CD4-positive, alpha-beta T cell treated with Interleukin-2 at 100 ng/mL for 4 hours (primary cell): ENCODE data around the gene RAB3IL1.
"Not testable (repeated sequence)": the region's sequence is repeated elsewhere in the genome, so short reads cannot be mapped to it uniquely, and the experiment has no call there.

Experiments used
- DNase-seq: peaks from one replicate; pipeline ENCODE4 v3.0.0-alpha.2; 2020; ENCODE audit warnings: low spot score

RAB3IL1 gene

DNA sequence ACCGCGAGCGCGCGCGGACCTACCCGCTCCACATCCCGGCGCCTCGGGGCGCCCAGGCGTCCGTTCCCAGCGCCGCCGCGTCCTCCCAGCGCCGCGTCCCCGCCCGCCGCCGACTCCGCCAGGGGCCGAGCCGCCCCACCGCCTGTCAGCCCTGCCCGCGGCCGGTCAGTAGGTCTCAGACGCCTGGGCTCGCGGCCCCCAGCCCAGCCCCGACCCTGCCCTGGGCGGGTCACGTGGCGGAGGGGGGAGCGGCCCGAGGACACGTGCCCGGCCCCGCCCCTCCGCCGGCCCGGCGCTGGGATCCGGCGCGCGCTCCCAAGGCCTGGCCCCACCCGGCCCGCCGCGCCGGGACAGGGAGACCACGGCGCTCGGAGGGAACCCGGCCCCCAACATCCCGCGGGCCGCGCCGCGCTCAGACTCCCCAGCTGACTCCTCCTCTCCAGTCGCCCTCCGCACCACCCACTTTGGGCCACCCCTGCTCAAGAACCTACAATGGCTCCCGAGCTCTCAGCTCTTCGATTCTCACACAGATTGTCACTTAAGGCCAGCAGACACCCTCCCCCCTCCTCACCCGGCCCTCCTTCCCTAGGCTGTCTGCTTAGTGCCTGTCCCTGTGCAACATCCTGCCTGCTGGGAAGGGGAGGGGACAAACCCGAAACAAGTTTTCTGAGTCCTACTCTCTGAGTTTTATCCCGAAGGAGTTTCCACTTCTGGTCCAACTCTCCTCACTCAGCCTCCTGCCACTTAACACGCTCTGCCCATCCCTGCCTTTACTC, at the start of gene RAB3IL1:
RAB3IL1 (minus strand) TSS at position 233 of the 776 bp plus-strand sequence; CDS start at position 34, 199 bp downstream.
- no peak for DNase-seq

- DNase-seq, result peak; percentile 29
Observed at GRCh38 chr11:61966734-61967115, 49.4 kb upstream of the RAB3IL1 start.

- DNase-seq, result not testable (repeated sequence)
Observed at GRCh38 chr11:61964666-61965271, 47.4 kb upstream of the RAB3IL1 start.

- no peak for DNase-seq
Observed at GRCh38 chr11:61964058-61964665, 46.8 kb upstream of the RAB3IL1 start.

GRCh38 chr11:61963282-61964057, 46.1 kb upstream of the RAB3IL1 start:
- peak; percentile 16 for DNase-seq

GRCh38 chr11:61963016-61963281, 45.6 kb upstream of the RAB3IL1 start:
- no peak for DNase-seq

DNA sequence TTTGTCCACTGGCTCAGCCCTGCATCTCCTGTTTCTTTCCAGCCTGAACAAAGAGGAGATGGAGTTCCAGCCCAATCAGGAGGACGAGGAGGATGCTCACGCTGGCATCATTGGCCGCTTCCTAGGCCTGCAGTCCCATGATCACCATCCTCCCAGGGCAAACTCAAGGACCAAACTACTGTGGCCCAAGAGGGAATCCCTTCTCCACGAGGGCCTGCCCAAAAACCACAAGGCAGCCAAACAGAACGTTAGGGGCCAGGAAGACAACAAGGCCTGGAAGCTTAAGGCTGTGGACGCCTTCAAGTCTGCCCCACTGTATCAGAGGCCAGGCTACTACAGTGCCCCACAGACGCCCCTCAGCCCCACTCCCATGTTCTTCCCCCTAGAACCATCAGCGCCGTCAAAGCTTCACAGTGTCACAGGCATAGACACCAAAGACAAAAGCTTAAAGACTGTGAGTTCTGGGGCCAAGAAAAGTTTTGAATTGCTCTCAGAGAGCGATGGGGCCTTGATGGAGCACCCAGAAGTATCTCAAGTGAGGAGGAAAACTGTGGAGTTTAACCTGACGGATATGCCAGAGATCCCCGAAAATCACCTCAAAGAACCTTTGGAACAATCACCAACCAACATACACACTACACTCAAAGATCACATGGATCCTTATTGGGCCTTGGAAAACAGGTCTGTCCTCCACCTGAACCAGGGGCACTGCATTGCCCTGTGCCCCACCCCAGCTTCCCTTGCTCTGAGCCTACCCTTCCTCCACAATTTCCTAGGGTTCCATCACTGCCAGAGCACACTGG, 45.0 kb upstream of the RAB3IL1 start:
- no peak for DNase-seq

GRCh38 chr11:61961570-61962212, 44.3 kb upstream of the RAB3IL1 start:
- DNase-seq, result no peak

- DNase-seq, result no peak
Observed at GRCh38 chr11:61960532-61960931, 43.2 kb upstream of the RAB3IL1 start.

- DNase-seq, result no peak
Observed at GRCh38 chr11:61959678-61960077, 42.3 kb upstream of the RAB3IL1 start.

GRCh38 chr11:61959114-61959513, 41.7 kb upstream of the RAB3IL1 start:
- DNase-seq, result no peak

GRCh38 chr11:61958590-61958989, 41.2 kb upstream of the RAB3IL1 start:
- DNase-seq, result no peak

DNA sequence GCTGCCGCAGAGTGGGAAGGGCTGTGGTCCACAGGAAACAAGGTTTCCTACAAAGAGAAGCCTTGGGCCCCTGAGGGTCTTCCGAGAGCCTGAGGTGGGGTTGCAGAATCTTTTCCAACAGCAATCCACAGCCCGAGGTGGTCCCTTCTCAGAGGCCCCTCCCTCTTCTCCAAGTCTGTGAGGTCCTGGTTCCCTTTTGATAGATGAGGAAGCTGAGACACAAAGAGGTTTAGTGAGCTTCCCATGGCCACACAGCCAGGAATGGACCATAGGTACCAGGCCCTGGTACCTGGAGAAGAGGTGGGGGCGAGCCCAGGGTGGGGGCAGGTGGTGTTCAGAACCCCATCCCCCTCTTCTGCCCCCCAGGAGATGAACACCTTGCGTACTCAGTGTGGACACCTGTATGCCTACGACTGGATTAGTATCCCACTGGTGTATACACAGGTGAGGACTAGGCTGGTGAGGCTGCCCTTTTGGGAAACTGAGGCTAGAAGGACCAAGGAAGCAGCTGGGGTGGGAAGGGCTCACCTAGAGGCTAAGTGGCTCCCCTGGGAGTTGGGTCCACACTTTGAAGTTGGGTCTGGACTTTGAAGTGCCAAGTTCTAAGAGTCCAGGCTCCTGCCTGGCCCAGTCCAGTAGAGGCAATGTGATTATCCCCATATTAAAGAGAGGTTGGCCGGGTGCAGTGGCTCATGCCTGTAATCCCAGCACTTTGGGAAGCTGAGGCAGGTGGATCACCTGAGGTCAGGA, 39.8 kb upstream of the RAB3IL1 start:
- no peak for DNase-seq

DNA sequence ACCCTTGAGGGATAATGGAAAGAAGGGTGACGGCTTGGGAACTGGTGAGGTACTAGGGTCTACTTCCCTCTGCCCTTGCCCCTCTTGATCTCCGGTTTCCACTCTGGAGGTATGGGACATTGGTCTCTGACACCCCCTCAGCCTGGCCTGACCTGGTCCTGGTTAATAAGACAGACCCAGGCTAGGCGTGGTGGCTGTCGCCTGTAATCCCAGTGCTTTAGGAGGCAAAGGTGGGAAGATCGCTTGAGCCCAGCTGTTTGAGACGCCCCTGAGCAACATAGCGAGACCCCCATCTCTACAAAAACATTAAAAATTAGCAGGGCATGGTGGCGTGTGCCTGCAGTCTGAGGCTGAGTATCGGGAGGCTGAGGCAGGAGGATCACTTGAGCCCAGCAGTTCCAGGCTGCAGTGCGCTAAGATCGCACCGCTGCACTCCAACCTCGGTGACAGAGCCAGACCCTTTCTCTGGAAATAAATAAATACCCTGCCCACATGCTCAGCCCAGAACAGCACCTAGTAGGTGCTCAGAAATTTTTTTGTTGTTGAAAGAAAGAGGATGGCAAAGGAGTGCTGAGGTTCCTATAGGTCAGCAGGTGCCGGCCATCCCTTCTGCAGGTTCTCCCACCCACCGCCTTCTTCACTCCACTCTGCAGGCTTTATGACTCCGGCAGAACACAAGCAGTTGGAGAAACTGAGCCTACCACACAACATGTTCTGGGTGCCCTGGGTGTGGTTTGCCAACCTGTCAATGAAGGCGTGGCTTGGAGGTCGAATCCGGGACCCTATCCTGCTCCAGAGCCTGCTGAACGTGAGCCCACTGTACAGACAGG, 39.0 kb upstream of the RAB3IL1 start:
- DNase-seq, result no peak

GRCh38 chr11:61955422-61956135, 38.2 kb upstream of the RAB3IL1 start:
- DNase-seq, result peak; percentile 12

- DNase-seq, result no peak
Observed at GRCh38 chr11:61954851-61955421, 37.6 kb upstream of the RAB3IL1 start.

- no peak for DNase-seq
Observed at GRCh38 chr11:61954106-61954850, 36.9 kb upstream of the RAB3IL1 start.

GRCh38 chr11:61953632-61954031, 36.3 kb upstream of the RAB3IL1 start:
- not testable (repeated sequence) for DNase-seq
